ENCODE results near the gene ATG5. TPM values are rescaled to one million over a fixed set of nuclear protein-coding genes. Genes with fewer than 3 reads are reported as not detected.
"Not testable (repeated sequence)": the region's sequence is repeated elsewhere in the genome, so short reads cannot be mapped to it uniquely, and the experiment has no call there.

Gene ATG5
- total and polyA plus RNA-seq, 2 experiments from 2014 or later, result 31.6 to 48.2 TPM

DNA sequence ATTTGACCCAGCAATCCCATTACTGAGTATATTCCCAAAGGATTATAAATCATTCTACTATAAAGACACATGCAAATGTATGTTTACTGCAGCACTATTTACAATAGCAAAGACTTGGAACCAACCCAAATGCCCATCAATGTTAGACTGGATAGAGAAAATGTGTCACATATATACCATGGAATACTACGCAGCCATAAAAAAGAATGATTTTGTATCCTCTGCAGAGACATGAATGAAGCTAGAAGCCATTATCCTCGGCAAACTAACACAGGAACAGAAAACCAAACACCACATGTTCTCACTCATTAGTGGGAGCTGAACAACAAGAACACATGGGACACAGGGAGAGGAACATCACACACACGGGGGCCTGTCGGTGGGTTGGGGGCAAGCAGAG, 57.1 kb downstream of the ATG5 start:
- Mint-ChIP-seq H3K36me3 (ENCODE audit: low read depth) (peaks cover 52% of the 10 kb centered on the region), H3K9me3 (peaks cover 41% of the 10 kb centered on the region)
- ATAC-seq; H3K4me3 Mint-ChIP-seq; DNase-seq (ENCODE audit: low spot score); H3K27me3 ChIP-seq (ENCODE audit: insufficient read depth); H3K4me1 Mint-ChIP-seq; H3K27me3 Mint-ChIP-seq (ENCODE audit: insufficient read depth, low read depth, poor library complexity); H3F3A ChIP-seq (replicated peaks; ENCODE audit: low read depth); H3K9me2 ChIP-seq (ENCODE audit: insufficient read depth); H3K27ac Mint-ChIP-seq; H3K36me3 ChIP-seq (ENCODE audit: insufficient read depth); H4K20me1 ChIP-seq (replicated peaks; ENCODE audit: insufficient read depth); H3K4me3 ChIP-seq; H2AFZ ChIP-seq; H3K27ac ChIP-seq (ENCODE audit: low read depth); H3K4me2 ChIP-seq: not testable (repeated sequence)
- H3K4me1 ChIP-seq (ENCODE audit: insufficient read depth), result peaks cover 14% of the 10 kb centered on the region; the same call in 1 of the 2 replicates
- peaks cover 96% of the 10 kb centered on the region for H3K79me2 ChIP-seq (replicated peaks; ENCODE audit: insufficient read depth)

DNA sequence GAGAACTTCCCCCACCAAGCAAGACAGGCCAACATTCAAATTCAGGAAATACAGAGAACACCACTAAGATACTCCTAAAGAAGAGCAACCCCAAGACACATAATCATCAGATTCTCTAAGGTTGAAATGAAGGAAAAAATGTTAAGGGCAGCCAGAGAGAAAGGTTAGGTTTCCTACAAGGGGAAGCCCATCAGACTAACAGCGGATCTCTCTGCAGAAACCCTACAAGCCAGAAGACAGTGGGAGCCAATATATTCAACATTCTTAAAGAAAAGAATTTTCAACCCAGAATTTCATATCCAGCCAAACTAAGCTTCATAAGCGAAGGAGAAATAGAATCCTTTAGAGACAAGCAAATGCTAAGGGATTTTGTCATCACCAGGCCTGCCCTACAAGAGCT, 61.1 kb downstream of the ATG5 start:
- not testable (repeated sequence) for H3K4me3 Mint-ChIP-seq; H3K27ac Mint-ChIP-seq; H2AFZ ChIP-seq; DNase-seq (ENCODE audit: low spot score); H3K4me1 Mint-ChIP-seq; H3K4me1 ChIP-seq (ENCODE audit: insufficient read depth); H3K27me3 Mint-ChIP-seq (ENCODE audit: insufficient read depth, low read depth, poor library complexity); H3K4me3 ChIP-seq; ATAC-seq; H3K4me2 ChIP-seq; H3K27ac ChIP-seq (ENCODE audit: low read depth); H3F3A ChIP-seq (replicated peaks; ENCODE audit: low read depth); H3K27me3 ChIP-seq (ENCODE audit: insufficient read depth); H3K9me2 ChIP-seq (ENCODE audit: insufficient read depth); H3K36me3 ChIP-seq (ENCODE audit: insufficient read depth)
- peaks cover 52% of the 10 kb centered on the region for H3K36me3 Mint-ChIP-seq (ENCODE audit: low read depth)
- peaks cover 41% of the 10 kb centered on the region for H3K9me3 Mint-ChIP-seq
- Histone ChIP-seq H4K20me1 (replicated peaks; ENCODE audit: insufficient read depth) (peaks cover 11% of the 10 kb centered on the region; the same call in 1 of the 2 replicates), H3K79me2 (replicated peaks; ENCODE audit: insufficient read depth) (peaks cover 78% of the 10 kb centered on the region)

DNA sequence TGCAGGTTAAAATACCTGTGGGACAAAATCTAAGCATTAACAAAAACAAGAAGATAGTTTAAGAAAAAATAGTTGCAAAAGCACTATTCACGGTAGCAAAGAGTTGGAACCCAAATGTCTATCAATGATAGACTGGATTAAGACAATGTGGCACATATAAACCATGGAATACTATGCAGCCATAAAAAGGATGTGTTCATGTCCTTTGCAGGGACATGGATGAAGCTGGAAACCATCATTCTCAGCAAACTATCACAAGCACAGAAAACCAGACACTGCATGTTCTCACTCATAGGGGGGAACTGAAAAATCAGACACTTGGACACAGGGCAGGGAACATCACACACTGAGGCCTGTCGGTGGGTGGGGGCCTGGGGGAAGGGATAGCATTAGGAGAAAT, 65.8 kb downstream of the ATG5 start:
- not testable (repeated sequence) for H3K4me3 ChIP-seq; H3K27me3 ChIP-seq (ENCODE audit: insufficient read depth); H3K4me1 ChIP-seq (ENCODE audit: insufficient read depth); H3K4me3 Mint-ChIP-seq; H3K27me3 Mint-ChIP-seq (ENCODE audit: insufficient read depth, low read depth, poor library complexity); H3K4me2 ChIP-seq; H3K9me2 ChIP-seq (ENCODE audit: insufficient read depth); H3K36me3 ChIP-seq (ENCODE audit: insufficient read depth); H3K27ac Mint-ChIP-seq; H3K36me3 Mint-ChIP-seq (ENCODE audit: low read depth); ATAC-seq; DNase-seq (ENCODE audit: low spot score); H3K27ac ChIP-seq (ENCODE audit: low read depth); H3F3A ChIP-seq (replicated peaks; ENCODE audit: low read depth); H4K20me1 ChIP-seq (replicated peaks; ENCODE audit: insufficient read depth); H3K9me3 Mint-ChIP-seq; H2AFZ ChIP-seq; H3K4me1 Mint-ChIP-seq
- peaks cover 69% of the 10 kb centered on the region for H3K79me2 ChIP-seq (replicated peaks; ENCODE audit: insufficient read depth)

DNA sequence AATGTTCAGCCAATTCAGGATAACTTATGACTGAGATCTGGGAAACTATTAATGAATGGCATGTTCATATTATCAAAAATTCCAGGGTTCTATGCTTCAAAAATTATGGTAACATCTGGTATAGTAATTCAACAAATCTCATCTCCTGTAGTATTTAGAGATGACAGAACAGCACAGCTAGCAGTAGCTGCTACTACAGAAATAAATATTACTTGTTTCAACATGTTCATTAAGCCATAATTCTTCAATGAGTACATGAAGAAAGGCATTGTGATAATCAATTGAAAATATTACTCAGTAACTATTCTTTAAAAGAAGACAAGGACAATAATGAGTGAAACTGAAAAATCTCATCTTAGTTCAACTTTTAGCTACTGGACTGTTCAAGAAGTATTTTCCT, 66.8 kb downstream of the ATG5 start:
- ATAC-seq, result no peak
- peaks cover 2% of the 10 kb centered on the region for H3K27me3 Mint-ChIP-seq (ENCODE audit: insufficient read depth, low read depth, poor library complexity)
- no peaks in the 10 kb centered on the region for H3K36me3 ChIP-seq (ENCODE audit: insufficient read depth)
- no peaks in the 10 kb centered on the region for H3K9me2 ChIP-seq (ENCODE audit: insufficient read depth)
- no peak overlapping the region for H3K27ac Mint-ChIP-seq
- TF ChIP-seq, protein P1, sequence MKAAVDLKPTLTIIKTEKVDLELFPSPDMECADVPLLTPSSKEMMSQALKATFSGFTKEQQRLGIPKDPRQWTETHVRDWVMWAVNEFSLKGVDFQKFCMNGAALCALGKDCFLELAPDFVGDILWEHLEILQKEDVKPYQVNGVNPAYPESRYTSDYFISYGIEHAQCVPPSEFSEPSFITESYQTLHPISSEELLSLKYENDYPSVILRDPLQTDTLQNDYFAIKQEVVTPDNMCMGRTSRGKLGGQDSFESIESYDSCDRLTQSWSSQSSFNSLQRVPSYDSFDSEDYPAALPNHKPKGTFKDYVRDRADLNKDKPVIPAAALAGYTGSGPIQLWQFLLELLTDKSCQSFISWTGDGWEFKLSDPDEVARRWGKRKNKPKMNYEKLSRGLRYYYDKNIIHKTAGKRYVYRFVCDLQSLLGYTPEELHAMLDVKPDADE (IDR thresholded peaks at IDR 0.05), result no peak
- TF ChIP-seq, protein P2, sequence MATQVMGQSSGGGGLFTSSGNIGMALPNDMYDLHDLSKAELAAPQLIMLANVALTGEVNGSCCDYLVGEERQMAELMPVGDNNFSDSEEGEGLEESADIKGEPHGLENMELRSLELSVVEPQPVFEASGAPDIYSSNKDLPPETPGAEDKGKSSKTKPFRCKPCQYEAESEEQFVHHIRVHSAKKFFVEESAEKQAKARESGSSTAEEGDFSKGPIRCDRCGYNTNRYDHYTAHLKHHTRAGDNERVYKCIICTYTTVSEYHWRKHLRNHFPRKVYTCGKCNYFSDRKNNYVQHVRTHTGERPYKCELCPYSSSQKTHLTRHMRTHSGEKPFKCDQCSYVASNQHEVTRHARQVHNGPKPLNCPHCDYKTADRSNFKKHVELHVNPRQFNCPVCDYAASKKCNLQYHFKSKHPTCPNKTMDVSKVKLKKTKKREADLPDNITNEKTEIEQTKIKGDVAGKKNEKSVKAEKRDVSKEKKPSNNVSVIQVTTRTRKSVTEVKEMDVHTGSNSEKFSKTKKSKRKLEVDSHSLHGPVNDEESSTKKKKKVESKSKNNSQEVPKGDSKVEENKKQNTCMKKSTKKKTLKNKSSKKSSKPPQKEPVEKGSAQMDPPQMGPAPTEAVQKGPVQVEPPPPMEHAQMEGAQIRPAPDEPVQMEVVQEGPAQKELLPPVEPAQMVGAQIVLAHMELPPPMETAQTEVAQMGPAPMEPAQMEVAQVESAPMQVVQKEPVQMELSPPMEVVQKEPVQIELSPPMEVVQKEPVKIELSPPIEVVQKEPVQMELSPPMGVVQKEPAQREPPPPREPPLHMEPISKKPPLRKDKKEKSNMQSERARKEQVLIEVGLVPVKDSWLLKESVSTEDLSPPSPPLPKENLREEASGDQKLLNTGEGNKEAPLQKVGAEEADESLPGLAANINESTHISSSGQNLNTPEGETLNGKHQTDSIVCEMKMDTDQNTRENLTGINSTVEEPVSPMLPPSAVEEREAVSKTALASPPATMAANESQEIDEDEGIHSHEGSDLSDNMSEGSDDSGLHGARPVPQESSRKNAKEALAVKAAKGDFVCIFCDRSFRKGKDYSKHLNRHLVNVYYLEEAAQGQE (IDR thresholded peaks at IDR 0.05; ENCODE audit: unreplicated experiment), result no peak
- H3K4me1 Mint-ChIP-seq, result no peaks in the 10 kb centered on the region; the same call in 2 of the 3 replicates
- no peak for DNase-seq (ENCODE audit: low spot score)
- H3K4me2 ChIP-seq, result no peak overlapping the region
- H4K20me1 ChIP-seq (replicated peaks; ENCODE audit: insufficient read depth), result peaks cover 5% of the 10 kb centered on the region; the same call in 1 of the 2 replicates
- H3K36me3 Mint-ChIP-seq (ENCODE audit: low read depth), result no peaks in the 10 kb centered on the region; the same call in 2 of the 3 replicates
- peaks cover 62% of the 10 kb centered on the region for H3K79me2 ChIP-seq (replicated peaks; ENCODE audit: insufficient read depth)
- H3K4me3 ChIP-seq, result no peak overlapping the region
- H2AFZ ChIP-seq, result no peak overlapping the region
- no peaks in the 10 kb centered on the region for H3K4me1 ChIP-seq (ENCODE audit: insufficient read depth)
- no peaks in the 10 kb centered on the region for H3K9me3 Mint-ChIP-seq
- H3K27ac ChIP-seq (ENCODE audit: low read depth), result no peak overlapping the region
- no peaks in the 10 kb centered on the region for H3K27me3 ChIP-seq (ENCODE audit: insufficient read depth)
- no peaks in the 10 kb centered on the region for H3F3A ChIP-seq (replicated peaks; ENCODE audit: low read depth)
- no peak overlapping the region for H3K4me3 Mint-ChIP-seq
